Effector memory CD8-positive, alpha-beta T cell (primary cell): ENCODE data around the gene DNMT3A.
A peak's percentile ranks its signal among the peaks of the same experiment; 100 is the strongest.
"Not testable (repeated sequence)": the region's sequence is repeated elsewhere in the genome, so short reads cannot be mapped to it uniquely, and the experiment has no call there.

Experiments used
- ATAC-seq: fragments of 150-1000 bp; cut with Tn5 transposase; replicated peaks from 2 replicates; pipeline ENCODE4 v1.10.0; 2021; ENCODE audit warnings: mild to moderate bottlenecking, moderate library complexity
- DNase-seq, 3 experiments: peaks; one replicate each; pipeline ENCODE4 v3.0.0; 2021
- H3K27ac Mint-ChIP-seq, 2 donors: one replicate each; pipeline ENCODE4 v1.8.0; 2022; ENCODE audit warnings: mild to moderate bottlenecking in 2 of 2, mixed read lengths in 2 of 2, moderate library complexity in 2 of 2
- H3K27me3 Mint-ChIP-seq, 2 donors: one replicate each; pipeline ENCODE4 v1.8.0; 2022; ENCODE audit warnings: mixed read lengths in 2 of 2
- H3K36me3 Mint-ChIP-seq: one replicate; pipeline ENCODE4 v1.8.0; 2022; ENCODE audit warnings: mild to moderate bottlenecking, moderate library complexity, mixed read lengths; ENCODE audit not compliant: insufficient read depth
- H3K4me1 Mint-ChIP-seq, 2 donors: one replicate each; pipeline ENCODE4 v1.8.0; 2022; ENCODE audit warnings: low read depth in 2 of 2, mixed read lengths in 2 of 2
- H3K4me3 Mint-ChIP-seq, 2 donors: one replicate each; pipeline ENCODE4 v1.8.0; 2022; ENCODE audit warnings: mild to moderate bottlenecking in 2 of 2, mixed read lengths in 2 of 2, moderate library complexity in 2 of 2
- H3K9me3 Mint-ChIP-seq, 2 donors: one replicate each; pipeline ENCODE4 v1.8.0; 2022; ENCODE audit warnings: mixed read lengths in 2 of 2

Gene DNMT3A

DNA sequence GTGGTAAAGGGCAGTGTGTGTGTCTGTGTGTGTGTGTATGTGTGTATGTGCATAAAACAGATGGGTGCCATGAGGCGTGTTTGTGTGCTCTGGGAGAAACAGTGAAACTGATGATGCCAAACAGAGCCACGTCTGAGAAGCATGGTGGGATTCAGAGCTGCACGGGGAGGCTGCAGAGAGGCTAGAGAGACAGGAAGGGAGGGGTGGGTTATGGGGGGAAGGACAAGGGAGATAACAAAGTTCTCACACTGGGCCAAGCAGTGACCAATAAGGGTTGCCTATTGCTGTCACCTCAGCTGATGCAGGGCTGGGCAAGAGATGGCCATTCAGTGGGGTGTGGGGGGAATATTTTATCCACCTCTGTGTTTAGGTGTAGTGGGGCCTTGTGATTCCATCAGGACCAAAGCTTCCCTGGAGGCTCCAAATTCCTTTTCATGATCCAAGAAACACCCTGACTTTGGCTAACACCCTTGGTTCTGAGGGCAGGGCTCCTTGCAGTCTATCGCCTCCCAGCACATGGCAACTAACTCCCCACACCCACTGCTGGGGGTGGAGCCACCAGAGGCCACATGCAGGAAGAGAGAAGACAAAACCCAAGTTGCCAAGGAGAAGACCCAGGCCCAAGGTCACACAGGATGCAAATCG, 119.1 kb downstream of the DNMT3A start:
- Mint-ChIP-seq H3K36me3 (peaks cover 6% of the 10 kb centered on the region), H3K4me1 (peaks cover 2 to 5% of the 10 kb centered on the region in 2 donors), H3K9me3 (no peaks in the 10 kb centered on the region), H3K4me3 (no peak overlapping the region), H3K27ac (no peak overlapping the region), H3K27me3 (no peaks in the 10 kb centered on the region)
- ATAC-seq (no peak), DNase-seq (no peak)

- Mint-ChIP-seq H3K27ac (peak overlapping the region in 1 of 2 donors; percentile 26), H3K9me3 (no peaks in the 10 kb centered on the region), H3K27me3 (no peaks in the 10 kb centered on the region), H3K36me3 (peaks cover 6% of the 10 kb centered on the region), H3K4me1 (peaks cover 2 to 4% of the 10 kb centered on the region in 2 donors), H3K4me3 (no peak overlapping the region)
- ATAC-seq (no peak), DNase-seq (no peak)
Measured at GRCh38 chr2:25221579-25221978, 120.1 kb downstream of the DNMT3A start.

GRCh38 chr2:25220313-25220712, 121.4 kb downstream of the DNMT3A start:
- ATAC-seq (no peak), DNase-seq (no peak)
- Mint-ChIP-seq H3K27ac (no peak overlapping the region), H3K9me3 (no peaks in the 10 kb centered on the region), H3K36me3 (peaks cover 11% of the 10 kb centered on the region), H3K4me1 (peaks cover 0 to 6% of the 10 kb centered on the region in 2 donors), H3K27me3 (no peaks in the 10 kb centered on the region), H3K4me3 (no peak overlapping the region)

- DNase-seq (no peak), ATAC-seq (no peak)
- Mint-ChIP-seq H3K9me3 (no peaks in the 10 kb centered on the region), H3K27ac (no peak overlapping the region), H3K4me3 (no peak overlapping the region), H3K27me3 (no peaks in the 10 kb centered on the region), H3K36me3 (peaks cover 11% of the 10 kb centered on the region), H3K4me1 (peaks cover 0 to 6% of the 10 kb centered on the region in 2 donors)
Measured at GRCh38 chr2:25219621-25220020, 122.1 kb downstream of the DNMT3A start.

- Mint-ChIP-seq H3K4me3 (no peak overlapping the region), H3K4me1 (peaks cover 0 to 6% of the 10 kb centered on the region in 2 donors), H3K27ac (no peak overlapping the region), H3K9me3 (no peaks in the 10 kb centered on the region), H3K27me3 (no peaks in the 10 kb centered on the region), H3K36me3 (peaks cover 11% of the 10 kb centered on the region)
- ATAC-seq (no peak), DNase-seq (no peak)
Measured at GRCh38 chr2:25218100-25218499, 123.6 kb downstream of the DNMT3A start.

DNA sequence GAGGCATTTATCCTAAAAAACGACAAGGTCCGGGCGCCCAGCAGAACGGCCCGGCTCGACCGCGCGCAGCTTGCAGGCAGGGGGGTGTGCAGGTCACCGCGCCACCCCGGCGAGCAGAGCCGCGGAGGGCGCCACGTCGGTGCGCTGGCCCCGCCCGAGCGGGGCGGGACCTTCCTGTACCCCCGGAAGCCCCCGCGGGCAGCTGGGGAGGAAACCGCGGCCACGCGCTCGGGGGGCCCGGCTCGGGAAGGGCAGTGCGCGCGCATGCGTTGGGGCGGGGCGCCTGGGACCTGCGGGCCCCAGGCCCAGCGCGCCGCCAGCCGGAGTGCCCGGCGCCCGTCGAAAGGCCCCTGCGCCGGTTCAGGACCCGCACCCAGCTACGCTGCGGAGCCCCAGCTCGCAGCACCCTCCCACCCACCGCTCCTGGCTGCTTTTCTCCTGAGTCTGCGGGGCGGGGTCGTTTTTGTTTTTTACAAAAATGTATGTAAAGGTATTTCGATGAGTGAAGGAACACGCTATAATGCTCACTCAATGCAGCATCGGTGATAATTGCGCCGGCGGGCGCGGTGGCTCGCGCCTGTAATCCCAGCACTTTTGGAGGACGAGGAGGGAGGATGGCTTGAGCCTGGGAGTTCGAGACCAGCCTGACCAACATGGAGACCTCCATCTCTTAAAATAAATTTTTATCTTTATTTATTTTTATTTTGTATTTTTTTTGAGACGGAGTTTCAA, 125.6 kb downstream of the DNMT3A start:
- Mint-ChIP-seq H3K4me3 (peak overlapping the region; percentile 68 to 75), H3K27me3 (no peaks in the 10 kb centered on the region), H3K36me3 (peaks cover 7% of the 10 kb centered on the region), H3K9me3 (no peaks in the 10 kb centered on the region), H3K4me1 (peaks cover 0 to 4% of the 10 kb centered on the region in 2 donors), H3K27ac (peak overlapping the region; percentile 73 to 74)
- DNase-seq (peak; percentile 83 to 88 (median 86)), ATAC-seq (peak; percentile 97)

GRCh38 chr2:25215232-25215631, 126.5 kb downstream of the DNMT3A start:
- Mint-ChIP-seq H3K27ac (peak overlapping the region; percentile 73 to 74), H3K27me3 (no peaks in the 10 kb centered on the region), H3K4me3 (peak overlapping the region; percentile 50 to 68), H3K36me3 (peaks cover 7% of the 10 kb centered on the region), H3K9me3 (no peaks in the 10 kb centered on the region), H3K4me1 (peaks cover 6 to 7% of the 10 kb centered on the region in 2 donors)
- ATAC-seq (no peak), DNase-seq (no peak)

DNA sequence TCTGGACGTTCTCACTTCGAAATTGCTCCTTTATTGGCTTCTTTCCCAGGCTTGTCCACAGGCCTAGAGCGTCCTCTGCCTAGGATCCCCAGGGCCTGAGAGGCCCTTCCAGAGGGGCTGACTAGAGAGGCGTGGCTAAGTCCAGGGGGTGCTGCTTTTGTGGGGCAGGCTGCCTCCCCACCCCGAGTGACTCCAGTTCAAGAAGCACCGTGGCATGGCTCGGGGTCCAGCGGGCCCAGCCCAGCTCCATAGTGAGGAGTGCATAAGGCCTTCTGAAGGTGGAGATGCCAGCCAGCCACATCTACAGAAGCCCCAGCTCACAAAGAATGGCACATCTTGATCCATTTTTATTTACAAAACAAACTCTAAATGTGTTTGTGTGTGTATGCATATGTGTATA, 128.5 kb downstream of the DNMT3A start:
- H3K9me3 Mint-ChIP-seq: no peaks in the 10 kb centered on the region
- no peak overlapping the region for H3K27ac Mint-ChIP-seq
- DNase-seq (no peak), ATAC-seq (no peak)
- H3K36me3 Mint-ChIP-seq: peaks cover 8% of the 10 kb centered on the region
- H3K27me3 Mint-ChIP-seq: no peaks in the 10 kb centered on the region
- H3K4me3 Mint-ChIP-seq: no peak overlapping the region
- H3K4me1 Mint-ChIP-seq: peaks cover 16 to 22% of the 10 kb centered on the region in 2 donors

GRCh38 chr2:25210923-25211322, 130.8 kb downstream of the DNMT3A start:
- H3K27ac Mint-ChIP-seq: not testable (repeated sequence)
- peaks cover 16 to 22% of the 10 kb centered on the region in 2 donors for H3K4me1 Mint-ChIP-seq

DNA sequence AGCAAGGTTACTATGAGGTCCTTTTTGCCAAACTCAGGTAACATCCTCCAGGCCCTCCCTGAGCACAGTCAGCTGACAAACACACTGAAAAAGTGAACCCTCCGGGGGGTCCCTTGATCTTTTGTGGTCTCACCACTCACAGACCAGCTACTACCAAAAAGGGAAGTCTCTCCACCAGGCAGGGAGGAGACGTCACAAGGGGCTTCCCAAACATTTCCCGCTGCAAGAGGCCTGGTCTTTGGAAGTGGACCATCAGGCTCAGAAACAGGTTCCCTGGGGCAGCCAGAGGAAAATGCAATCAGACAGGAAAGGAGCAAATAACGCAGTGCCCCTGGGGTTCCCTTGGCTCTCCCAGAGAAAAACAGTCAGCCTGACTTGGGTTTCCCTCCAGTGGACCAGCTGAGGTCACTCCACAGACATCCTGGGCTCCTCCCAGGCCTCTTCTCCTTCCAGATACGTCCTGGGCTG, 134.6 kb downstream of the DNMT3A start:
- no peak for DNase-seq
- H3K27me3 Mint-ChIP-seq: no peaks in the 10 kb centered on the region

More at GRCh38 chr2:25210923-25211322, 130.8 kb downstream of the DNMT3A start:
- ATAC-seq, H3K36me3 Mint-ChIP-seq, H3K27me3 Mint-ChIP-seq, DNase-seq, H3K9me3 Mint-ChIP-seq: not testable (repeated sequence)
- peak overlapping the region; percentile 46 to 48 for H3K4me3 Mint-ChIP-seq

GRCh38 chr2:25204190-25204838, 137.4 kb downstream of the DNMT3A start:
- Mint-ChIP-seq H3K36me3 (peaks cover 3% of the 10 kb centered on the region), H3K9me3 (no peaks in the 10 kb centered on the region), H3K4me3 (peak overlapping the region in 1 of 2 donors; percentile 12), H3K27ac (no peak overlapping the region), H3K27me3 (no peaks in the 10 kb centered on the region), H3K4me1 (peaks cover 1 to 5% of the 10 kb centered on the region in 2 donors)
- DNase-seq (no peak), ATAC-seq (peak; percentile 77)

More for the DNA sequence above, 134.6 kb downstream of the DNMT3A start:
- peaks cover 3% of the 10 kb centered on the region for H3K36me3 Mint-ChIP-seq
- no peaks in the 10 kb centered on the region for H3K9me3 Mint-ChIP-seq
- ATAC-seq: no peak
- H3K4me1 Mint-ChIP-seq: peaks cover 16 to 18% of the 10 kb centered on the region in 2 donors
- no peak overlapping the region for H3K27ac Mint-ChIP-seq
- H3K4me3 Mint-ChIP-seq: no peak overlapping the region

DNA sequence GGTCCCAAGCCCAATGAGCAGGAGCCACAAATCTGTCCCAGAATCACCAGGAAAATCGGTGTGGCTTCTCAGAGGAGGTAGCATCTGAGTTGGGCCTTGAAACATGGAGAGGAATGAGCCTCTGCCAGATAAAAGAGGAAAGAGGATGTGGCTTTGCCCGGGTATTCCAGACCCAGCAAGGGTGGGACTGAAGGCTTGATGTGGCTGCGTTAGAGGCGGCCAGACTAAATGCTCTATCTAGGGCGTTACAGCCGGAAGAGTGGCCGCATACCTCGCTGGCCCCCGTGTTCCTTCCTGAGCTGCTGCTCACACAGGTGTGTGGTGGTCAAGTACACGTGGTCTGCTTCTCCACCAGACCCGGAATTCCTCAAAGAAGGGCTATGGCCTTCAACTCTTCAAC, 139.4 kb downstream of the DNMT3A start:
- no peak for DNase-seq
- H3K27ac Mint-ChIP-seq: peak overlapping the region in 1 of 2 donors; percentile 49

DNA sequence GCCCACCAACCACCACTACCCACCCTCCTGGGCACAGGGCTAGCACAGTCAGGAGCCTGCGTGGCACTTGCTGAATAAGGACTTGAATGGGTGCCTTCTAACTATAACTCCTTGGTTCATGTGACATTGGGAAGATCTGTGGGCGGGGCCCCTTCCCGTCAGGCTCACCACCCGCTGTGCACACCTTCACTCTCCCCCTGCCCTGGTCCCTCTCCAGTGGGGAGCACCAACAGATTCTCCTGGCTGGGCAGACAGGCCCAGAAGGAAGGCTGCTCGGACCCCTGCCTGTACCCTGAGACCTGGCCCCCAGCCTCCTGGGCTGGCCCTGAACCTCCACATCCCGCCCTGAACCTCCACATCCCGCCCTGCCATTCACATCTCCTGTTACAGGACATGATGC, 139.9 kb downstream of the DNMT3A start:
- Mint-ChIP-seq H3K27me3 (no peaks in the 10 kb centered on the region), H3K9me3 (no peaks in the 10 kb centered on the region), H3K27ac (no peak overlapping the region), H3K4me3 (no peak overlapping the region), H3K4me1 (no peaks in the 10 kb centered on the region), H3K36me3 (no peaks in the 10 kb centered on the region)
- DNase-seq (no peak), ATAC-seq (no peak)

More for the DNA sequence above, 139.4 kb downstream of the DNMT3A start:
- Mint-ChIP-seq H3K36me3 (no peaks in the 10 kb centered on the region), H3K27me3 (no peaks in the 10 kb centered on the region), H3K4me3 (no peak overlapping the region), H3K4me1 (no peaks in the 10 kb centered on the region), H3K9me3 (no peaks in the 10 kb centered on the region)
- ATAC-seq: no peak
